HG02610 (cell line): ENCODE results near the gene GCDH.
"Not testable (repeated sequence)": the region's sequence is repeated elsewhere in the genome, so short reads cannot be mapped to it uniquely, and the experiment has no call there.

ENCODE experiments used
- ATAC-seq: cut with Tn5 transposase; IDR thresholded peaks from one replicate; pipeline ENCODE4 v1.9.1; 2021; ENCODE audit warnings: mild to moderate bottlenecking, moderate library complexity; ENCODE audit not compliant: unreplicated experiment

GCDH gene

DNA sequence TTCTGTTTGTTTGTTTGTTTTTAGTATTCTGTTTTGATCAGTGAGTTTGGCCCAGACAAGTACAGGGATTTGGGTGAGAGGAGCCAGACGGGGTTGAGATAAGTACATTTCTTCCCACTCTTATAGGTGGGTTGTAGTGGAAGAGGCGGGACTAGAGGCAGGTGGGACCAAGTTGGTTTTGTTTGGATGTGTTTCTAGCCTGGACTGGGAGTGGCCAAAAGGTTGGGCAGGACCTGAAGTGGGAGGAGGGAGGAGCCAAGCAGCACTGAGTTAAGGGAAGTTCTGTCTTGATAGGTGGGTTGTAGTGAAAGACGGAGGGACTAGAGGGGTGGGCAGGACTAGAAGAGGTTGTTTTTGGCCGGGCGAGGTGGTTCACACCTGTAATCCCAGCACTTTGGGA is 18.7 kb upstream of the GCDH start:
- ATAC-seq: no peak

DNA sequence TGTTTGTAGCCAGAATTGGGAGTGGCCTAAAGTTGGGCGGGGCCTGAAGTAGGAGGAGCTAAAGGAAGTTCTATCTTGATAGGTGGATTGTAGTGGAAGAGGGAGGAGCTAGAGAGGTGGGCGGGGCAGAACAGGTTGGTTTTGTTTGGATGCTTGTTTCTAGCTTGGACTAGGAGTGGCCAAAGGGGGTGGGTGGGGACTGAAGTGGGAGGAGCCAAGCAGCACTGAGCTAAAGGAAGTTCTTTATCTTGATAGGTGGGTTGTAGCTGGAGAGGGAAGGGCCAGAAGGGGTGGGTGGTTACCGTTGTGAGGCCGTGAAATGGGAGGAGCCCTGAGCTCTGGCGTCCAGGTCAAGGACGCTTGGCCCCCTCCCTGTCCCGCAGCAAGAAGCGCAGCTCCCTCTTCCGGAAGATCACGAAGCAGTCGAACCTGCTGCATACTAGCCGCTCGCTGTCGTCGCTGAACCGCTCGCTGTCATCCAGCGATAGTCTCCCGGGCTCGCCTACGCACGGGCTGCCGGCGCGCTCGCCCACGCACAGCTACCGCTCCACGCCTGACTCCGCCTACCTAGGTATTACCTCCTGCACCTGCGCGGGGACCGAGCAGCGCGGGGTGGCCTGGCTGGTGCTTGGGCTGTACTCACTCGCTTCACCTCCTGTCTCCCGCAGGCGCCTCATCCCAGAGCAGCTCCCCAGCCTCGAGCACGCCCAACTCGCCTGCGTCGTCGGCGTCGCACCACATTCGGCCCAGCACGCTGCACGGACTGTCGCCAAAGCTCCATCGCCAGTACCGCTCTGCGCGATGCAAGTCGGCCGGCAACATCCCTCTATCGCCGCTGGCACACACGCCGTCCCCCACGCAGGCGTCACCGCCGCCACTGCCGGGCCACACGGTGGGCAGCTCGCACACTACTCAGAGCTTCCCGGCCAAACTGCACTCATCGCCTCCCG is 17.7 kb upstream of the GCDH start:
- no peak for ATAC-seq

DNA sequence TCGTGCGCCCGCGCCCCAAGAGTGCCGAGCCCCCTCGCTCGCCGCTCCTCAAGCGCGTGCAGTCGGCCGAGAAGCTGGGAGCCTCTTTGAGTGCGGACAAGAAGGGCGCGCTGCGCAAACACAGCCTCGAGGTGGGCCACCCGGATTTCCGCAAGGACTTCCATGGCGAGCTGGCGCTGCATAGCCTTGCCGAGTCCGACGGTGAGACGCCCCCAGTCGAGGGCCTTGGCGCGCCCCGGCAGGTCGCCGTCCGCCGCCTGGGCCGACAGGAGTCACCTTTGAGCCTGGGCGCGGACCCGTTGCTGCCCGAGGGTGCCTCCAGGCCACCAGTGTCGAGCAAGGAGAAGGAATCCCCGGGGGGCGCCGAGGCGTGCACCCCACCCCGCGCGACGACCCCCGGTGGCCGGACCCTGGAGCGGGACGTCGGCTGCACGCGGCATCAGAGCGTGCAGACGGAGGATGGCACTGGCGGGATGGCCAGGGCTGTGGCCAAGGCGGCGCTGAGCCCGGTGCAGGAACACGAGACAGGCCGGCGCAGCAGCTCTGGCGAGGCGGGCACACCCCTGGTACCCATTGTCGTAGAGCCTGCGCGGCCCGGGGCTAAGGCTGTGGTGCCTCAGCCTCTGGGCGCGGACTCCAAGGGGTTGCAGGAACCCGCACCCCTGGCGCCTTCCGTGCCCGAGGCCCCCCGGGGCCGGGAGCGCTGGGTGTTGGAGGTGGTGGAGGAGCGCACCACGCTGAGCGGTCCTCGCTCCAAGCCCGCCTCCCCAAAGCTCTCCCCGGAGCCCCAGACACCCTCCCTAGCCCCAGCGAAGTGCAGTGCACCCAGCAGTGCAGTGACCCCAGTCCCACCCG is 16.8 kb upstream of the GCDH start:
- no peak for ATAC-seq

DNA sequence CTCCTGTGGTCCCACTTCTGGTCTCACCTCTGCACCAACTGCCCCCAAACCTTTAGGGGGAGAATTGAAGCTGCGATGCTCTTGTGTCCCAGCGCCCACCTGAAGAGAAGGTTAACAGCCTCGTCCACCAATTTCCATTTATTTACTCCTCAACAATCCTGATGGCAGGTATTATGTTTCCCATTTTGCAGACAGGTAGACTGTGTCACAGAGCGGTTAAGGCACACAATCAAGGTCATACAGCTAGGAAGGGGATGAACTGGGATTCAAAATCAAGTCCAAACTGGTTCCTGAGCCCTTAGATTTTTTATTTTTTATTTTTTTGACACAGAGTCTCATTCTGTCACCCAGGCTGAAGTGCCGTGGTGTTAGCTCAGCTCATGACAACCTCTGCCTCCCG is 15.9 kb upstream of the GCDH start:
- no peak for ATAC-seq

DNA sequence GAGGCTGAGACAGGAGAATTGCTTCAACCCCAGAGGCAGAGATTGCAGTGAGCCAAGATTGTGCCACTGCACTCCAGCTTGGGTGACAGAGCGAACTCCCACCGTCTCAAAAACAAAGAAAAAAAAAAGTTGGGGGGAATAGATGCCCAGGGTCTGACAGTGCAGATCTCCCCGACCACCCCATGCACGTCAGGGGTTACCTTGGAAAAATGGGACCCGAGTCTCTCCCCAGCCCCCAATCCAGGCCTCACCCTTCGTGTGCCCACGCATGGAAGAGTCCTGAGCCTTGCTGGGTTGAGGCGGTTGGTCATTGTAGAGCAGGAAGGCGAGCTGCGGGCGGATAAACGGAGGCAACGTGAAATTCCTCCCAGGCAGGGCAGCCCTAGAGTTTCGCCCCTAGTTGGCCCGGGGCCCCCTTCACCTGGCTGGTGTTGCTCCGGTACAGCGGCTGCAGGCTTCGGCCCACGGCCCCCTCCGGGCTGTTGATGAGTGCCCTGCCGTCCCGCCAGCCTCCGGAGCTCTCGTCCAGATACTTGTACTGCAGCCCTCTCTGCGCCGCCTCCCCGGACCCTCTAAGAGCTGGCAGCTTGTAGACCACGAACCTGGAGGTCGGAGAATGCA is 10.3 kb upstream of the GCDH start:
- no peak for ATAC-seq

DNA sequence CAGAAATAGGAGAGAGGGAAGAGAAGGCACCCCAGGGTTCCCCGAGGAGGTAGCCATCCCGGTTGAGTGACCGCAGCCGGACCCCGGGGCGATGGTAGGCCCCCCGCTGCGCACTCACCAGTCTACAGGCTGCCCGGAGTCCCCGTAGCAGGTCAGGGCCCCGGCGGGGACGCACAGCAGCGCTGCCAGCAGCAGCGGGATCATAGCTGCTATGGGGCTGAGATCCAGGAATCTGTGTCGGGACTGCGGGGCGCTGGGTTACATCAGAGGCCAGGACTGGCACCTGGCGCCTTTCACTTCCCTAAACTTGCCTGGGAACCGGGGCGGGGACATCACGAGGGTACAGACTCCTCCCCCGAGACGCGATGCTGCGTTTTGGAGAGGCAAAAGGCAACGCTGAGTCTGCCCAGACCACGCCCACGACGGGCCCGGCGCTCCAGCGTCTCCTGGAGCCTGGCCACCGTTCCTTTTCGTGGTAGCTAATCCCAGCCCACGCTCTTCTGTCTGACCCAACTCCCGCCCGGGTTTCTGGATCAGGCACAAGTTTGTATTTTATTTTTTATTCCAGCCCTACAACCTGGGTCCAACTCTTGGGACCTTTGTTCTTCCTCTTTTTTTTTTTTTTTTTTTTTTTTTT is 9.7 kb upstream of the GCDH start, which contains the start of gene DNASE2:
Gene DNASE2, minus strand, starts transcription at position 278 of the 637 bp plus-strand sequence. Its CDS starts 74 bp downstream, at position 204.
- peak; percentile 79 for ATAC-seq

DNA sequence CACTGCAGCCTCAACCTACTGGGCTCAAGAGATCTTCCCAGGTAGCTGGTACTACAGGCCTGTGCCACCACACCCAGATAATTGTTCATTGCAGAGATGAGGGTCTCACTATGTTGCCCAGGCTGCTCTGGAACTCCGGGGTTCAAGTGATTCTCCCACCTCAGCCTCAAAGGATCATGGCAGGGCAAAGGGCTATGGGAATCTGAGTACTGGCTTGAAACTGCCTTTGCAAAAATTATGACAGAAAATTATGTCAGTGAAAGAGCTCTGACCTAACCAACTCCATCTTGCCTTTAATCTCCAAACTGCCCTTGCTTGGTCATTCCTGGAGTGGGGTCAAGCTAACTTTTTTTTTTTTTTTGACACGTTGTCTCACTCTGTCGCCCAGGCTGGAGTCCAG is 8.4 kb upstream of the GCDH start:
- ATAC-seq: no peak

DNA sequence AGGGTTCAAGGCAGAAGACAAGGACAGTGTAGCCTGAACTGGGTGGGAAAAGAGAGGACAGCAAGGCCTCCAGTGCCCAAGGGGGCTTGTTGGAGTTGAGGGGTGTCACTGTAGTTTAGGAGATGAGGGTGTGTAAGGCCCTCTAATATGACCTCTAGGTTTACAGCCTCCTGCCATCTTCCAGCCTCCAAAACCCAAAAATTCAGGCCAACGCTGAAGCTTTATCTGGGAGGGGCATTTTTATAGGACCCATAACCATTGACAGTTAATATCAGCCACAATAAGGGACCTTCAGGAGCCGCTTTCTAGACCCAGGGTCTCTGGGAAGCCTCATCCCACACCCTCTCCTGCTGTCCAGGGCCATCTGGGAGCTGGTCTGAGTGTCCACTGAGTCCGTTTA is 6.8 kb upstream of the GCDH start:
- ATAC-seq: no peak

DNA sequence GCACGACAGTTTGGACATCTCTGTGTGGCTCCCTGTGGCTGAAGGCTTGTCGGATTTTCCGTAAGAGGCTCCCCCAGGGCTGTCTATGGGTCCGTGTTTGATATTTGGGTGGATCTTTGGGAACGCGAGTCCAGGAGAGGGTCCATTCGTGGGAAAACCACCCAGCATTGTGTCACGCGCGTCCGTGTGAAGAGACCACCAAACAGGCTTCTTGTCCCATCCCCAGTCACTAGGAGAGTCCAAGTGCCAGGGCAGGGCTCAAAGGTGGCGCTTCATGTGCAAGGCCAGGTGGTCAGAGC is 6.4 kb upstream of the GCDH start:
- no peak for ATAC-seq

DNA sequence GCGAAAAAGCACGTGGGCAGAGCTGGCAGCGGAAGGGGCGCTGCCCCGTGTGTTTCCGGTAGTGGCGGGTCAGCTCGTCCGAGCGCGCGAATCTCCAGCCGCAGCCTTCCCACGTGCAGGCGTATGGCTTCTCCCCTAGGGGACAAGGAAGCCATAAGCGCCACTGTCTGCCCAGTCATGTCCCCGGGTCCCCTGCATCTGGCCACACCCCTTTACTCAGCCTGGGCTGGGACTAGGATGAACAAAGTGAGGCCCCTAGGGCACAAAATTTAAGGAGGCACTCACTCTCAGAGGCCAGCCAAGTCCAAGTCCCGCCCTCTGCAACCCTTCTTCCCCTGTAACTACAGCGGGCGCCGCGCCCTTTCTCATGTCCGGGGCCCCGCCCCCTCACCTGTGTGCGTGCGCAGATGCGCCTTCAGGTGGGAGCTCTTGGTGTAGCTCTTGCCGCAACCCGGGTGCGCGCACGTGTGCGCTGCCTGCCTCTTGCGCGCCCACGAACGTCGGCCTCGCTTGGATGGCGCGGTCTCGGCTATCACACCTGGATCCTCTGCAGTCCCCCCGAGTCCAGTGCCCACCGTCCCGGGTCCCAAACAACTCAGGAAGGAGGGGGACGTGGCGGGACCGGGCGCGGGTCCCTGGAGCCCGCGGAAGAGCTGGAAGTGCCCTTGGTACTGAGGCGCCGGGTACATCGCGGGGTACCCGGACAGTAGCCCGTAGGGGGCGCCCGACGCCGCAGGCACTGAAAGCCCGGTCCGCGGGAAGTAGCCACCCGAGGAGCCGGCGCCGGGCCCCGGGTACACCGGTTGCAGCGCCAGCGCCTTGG is 5.8 kb upstream of the GCDH start:
- ATAC-seq: no peak

DNA sequence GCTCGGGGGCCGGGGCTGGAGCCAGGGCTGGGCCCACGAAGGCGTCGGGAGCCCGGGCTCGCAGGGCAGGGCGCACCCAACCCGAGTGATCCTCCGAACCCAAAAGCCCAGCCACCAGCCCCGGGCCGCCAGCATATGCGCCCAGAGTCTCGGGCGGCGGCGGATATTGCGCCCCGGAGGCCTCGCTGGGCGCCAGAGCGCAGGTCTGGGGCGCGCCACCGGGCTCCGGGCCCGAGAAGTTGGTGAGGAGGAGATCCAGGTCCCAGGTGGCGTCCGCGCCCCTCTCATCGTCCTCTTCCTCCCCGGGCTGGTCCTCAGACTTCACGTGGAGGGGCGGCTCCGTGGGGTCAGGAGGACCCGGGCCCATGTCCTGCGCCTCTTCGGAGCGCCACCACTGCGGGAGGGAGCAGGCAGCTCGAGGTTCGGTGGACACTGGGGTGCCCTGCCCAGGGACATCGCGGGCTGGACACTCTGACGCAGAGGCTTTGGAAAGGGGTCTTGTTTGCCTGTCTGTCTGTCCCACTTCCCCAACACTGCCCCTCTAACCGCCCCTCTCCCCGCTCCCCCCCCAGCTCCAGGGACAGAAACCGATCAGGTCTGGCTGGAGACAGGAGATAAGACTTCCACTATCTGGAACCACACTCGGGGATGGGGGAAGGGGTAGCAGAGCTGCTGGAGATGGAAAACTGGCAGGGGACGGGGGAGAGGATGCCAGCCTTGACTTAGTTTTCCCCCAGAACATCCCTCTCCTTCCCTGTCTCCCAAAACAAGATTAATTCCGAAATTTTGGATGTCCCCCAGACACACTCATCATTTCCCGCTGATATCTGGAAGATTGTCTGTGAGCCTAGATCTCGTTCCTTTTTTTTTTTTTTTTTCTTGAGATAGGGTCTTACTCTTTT is 5.0 kb upstream of the GCDH start:
- ATAC-seq: no peak

DNA sequence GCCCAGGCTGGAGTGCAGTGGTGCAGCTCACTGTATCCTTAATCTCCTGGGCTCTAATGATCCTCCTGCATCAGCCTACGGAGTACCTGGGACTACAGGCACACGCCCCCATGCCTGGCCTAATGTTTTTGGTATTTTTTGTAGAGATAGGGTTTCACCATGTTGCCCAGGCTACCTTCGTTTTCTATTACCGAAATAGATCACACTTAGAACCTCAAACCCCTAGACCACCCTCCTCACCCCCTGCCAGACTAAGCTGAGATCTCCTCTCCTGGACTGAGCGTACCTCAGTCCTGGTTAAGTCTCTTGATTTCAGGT is 4.3 kb upstream of the GCDH start:
- no peak for ATAC-seq

DNA sequence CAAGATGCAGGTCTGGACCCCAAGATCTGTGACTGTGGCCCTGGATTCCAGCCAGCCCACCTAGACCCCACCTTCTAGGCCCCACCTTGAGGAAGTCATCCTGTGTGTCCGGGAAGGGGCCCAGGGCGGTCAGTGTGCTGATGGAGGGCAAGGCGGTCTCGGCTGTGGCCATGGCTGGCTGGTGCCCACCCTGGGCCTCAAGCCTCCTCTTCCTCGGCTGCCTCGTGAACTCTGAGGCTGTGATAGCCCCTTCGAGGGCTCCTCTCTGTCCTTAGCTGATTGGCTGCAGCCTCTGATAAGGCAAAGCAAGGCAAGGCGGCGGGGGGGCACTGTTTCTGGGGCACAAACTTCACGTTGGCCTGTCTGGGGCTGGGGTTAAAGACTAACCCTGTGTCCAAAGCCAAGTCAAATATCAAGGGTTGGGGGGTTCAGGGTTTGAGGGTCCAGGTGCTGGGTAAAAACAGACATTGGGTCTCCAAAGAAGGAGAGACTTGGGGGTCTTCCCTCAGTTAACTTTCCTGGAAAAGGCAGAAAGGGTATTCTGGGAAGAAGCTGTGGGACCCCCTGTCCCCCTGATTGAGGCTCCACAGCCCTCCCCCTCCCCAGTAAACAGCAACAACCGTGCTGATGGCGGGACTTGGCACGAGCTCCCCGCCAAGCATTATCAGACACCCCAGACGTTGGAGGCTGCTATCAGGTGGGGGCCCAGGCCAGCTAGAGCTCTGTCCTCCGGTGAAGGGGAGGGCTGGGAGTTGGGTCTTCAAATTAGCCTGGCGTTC is 3.8 kb upstream of the GCDH start, which contains the start of gene KLF1:
Gene KLF1, minus strand, starts transcription at position 233 of the 779 bp plus-strand sequence. Its CDS starts 61 bp downstream, at position 172.
- ATAC-seq: no peak

DNA sequence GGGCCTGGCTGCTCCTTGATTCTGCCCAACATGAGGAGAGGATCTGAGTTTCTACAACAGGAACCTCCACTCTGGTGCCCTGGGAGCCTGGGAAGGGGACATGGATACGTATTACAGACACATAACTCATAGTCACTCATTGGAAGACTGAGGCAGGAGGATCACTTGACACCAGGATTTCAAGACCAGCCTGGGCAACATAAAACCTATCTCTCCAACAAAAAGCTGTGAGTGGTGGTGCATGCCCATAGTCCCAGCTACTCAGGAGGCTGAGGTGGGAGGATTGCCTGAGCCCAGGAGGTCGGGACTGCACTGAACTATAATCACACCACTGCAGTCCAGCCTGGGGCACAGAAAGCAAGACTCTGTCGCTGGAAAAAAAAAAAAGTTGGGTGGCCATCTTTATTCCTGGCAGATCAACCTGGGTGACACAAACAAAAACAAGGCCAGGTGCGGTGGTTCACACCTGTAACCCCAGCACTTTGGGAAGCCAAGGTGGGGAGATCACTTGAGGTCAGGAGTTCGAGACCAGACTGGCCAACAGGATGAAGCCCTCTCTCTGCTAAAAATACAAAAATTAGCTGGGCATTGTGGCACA is 2.9 kb upstream of the GCDH start:
- ATAC-seq: no peak

DNA sequence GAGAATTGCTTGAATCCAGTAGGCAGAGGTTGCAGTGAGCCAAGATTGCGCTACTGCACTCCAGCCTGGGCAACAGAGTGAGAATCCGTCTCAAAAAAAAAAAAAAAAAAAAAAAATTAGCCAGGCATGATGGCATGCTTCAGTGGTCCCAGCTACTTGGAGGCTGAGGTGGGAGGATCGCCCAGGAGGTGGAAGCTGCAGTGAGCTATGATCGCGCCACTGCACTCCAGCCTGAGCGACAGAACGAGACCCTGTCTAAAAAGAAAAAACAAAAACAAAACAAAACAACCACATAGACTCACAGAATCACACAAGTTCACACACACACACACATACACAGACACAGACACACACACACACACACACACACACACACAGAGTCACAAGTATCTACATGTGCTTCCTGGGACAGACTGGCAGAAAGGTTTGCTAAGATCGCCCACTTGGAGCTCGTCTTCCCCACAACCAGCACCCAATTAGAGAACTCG is 617 bp upstream of the GCDH start:
- not testable (repeated sequence) for ATAC-seq

DNA sequence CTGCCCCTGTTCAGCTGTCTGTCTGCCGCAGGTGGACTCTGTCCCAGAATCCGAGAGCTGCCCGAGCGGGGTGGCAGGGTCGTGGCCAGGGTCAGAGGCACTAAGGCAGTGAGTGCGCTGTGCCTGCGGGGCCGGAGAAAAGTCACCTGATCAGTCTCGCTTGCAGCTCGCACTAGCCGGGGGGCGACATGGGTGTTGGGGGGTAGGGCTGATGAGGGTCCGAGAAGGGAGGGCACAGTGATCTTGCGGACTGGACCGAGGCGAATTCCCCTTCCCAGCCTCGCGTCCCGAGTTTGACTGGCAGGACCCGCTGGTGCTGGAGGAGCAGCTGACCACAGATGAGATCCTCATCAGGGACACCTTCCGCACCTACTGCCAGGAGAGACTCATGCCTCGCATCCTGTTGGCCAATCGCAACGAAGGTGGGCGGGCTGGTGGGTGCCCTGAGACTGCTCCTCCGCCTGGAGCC is 627 bp downstream of the GCDH start:
- no peak for ATAC-seq

DNA sequence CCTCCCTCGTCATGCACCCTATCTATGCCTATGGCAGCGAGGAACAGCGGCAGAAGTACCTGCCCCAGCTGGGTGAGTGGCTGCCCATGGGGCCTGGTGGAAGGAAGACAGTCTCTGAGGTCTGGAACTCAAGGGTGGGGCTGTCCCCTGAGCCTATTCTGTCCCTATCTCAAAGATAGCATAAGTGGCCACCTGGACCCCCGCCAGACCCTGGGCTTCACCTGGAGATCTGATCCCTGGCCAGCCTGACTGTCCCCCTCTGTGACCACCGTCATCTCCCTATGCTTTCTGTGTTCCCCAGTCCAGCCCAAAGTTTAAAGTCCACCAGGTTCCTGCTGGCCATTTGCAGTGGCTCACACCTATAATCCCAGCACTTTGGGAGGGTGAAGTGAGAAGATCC is 2.6 kb downstream of the GCDH start:
- ATAC-seq: no peak

DNA sequence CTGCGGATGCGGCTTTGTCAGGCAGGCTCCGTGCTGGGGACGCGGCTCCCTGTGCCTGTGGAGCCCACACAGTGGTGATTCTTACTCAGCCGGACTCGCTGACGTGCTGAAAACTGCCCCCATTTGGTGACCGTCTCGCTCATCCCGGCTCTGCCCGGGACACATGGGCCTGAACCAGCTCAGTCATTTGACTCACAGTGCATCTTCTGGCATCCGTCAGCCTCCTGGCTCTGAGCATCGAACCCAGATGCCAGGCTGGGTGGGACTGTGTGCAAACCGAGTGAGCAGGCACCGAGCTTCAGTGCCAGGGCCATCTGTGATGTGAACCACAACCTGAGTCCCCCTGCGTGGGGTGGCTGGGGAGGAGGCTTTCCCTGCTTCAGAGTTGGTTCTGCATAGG is 5.5 kb downstream of the GCDH start:
- ATAC-seq: no peak
